Measurements from ENCODE around the gene TNNI2.

The TNNI2 gene

GRCh38 chr11:1830004-1830321 lies 8.8 kb upstream of the TNNI2 start:
- TF ChIP-seq TAF1 (IDR thresholded peaks at IDR 0.05; ENCODE audit: borderline replicate concordance, low read depth, low read length) (no peak), POLR2AphosphoS5 (IDR thresholded peaks at IDR 0.05; ENCODE audit: low read depth, low read length) (no peak), POLR2A (IDR thresholded peaks at IDR 0.05; ENCODE audit: low read depth, low read length) (no peak)
- FAIRE-seq (no peak), DNase-seq (ENCODE audit: insufficient read length) (peak; percentile 22)

- no peak for TF ChIP-seq POLR2AphosphoS5 (IDR thresholded peaks at IDR 0.05; ENCODE audit: low read depth, low read length)
- no peak for TF ChIP-seq POLR2A (IDR thresholded peaks at IDR 0.05; ENCODE audit: low read depth, low read length)
- TF ChIP-seq TAF1 (IDR thresholded peaks at IDR 0.05; ENCODE audit: borderline replicate concordance, low read depth, low read length), result no peak
- peak; percentile 38 for DNase-seq (ENCODE audit: insufficient read length)
- peak; percentile 64 for FAIRE-seq
Observed at GRCh38 chr11:1830322-1831223, 8.2 kb upstream of the TNNI2 start.

GRCh38 chr11:1831338-1832210 lies 7.2 kb upstream of the TNNI2 start:
- FAIRE-seq (no peak), DNase-seq (ENCODE audit: insufficient read length) (peak; percentile 22)
- TF ChIP-seq POLR2AphosphoS5 (IDR thresholded peaks at IDR 0.05; ENCODE audit: low read depth, low read length), result no peak
- no peak for TF ChIP-seq POLR2A (IDR thresholded peaks at IDR 0.05; ENCODE audit: low read depth, low read length)
- no peak for TF ChIP-seq TAF1 (IDR thresholded peaks at IDR 0.05; ENCODE audit: borderline replicate concordance, low read depth, low read length)

GRCh38 chr11:1832211-1832919 lies 6.4 kb upstream of the TNNI2 start:
- TF ChIP-seq POLR2AphosphoS5 (IDR thresholded peaks at IDR 0.05; ENCODE audit: low read depth, low read length), result no peak
- TF ChIP-seq TAF1 (IDR thresholded peaks at IDR 0.05; ENCODE audit: borderline replicate concordance, low read depth, low read length), result no peak
- TF ChIP-seq POLR2A (IDR thresholded peaks at IDR 0.05; ENCODE audit: low read depth, low read length), result no peak
- peak; percentile 84 for FAIRE-seq
- peak; percentile 91 for DNase-seq (ENCODE audit: insufficient read length)

GRCh38 chr11:1832920-1833295 lies 5.9 kb upstream of the TNNI2 start:
- TF ChIP-seq TAF1 (IDR thresholded peaks at IDR 0.05; ENCODE audit: borderline replicate concordance, low read depth, low read length) (no peak), POLR2A (IDR thresholded peaks at IDR 0.05; ENCODE audit: low read depth, low read length) (no peak), POLR2AphosphoS5 (IDR thresholded peaks at IDR 0.05; ENCODE audit: low read depth, low read length) (no peak)
- DNase-seq (ENCODE audit: insufficient read length) (no peak), FAIRE-seq (no peak)

- FAIRE-seq (no peak), DNase-seq (ENCODE audit: insufficient read length) (no peak)
- no peak for TF ChIP-seq POLR2AphosphoS5 (IDR thresholded peaks at IDR 0.05; ENCODE audit: low read depth, low read length)
- no peak for TF ChIP-seq TAF1 (IDR thresholded peaks at IDR 0.05; ENCODE audit: borderline replicate concordance, low read depth, low read length)
- TF ChIP-seq POLR2A (IDR thresholded peaks at IDR 0.05; ENCODE audit: low read depth, low read length), result no peak
Observed at GRCh38 chr11:1834062-1834610, 4.6 kb upstream of the TNNI2 start.

- FAIRE-seq, result no peak
- DNase-seq (ENCODE audit: insufficient read length), result no peak
- no peak for TF ChIP-seq POLR2A (IDR thresholded peaks at IDR 0.05; ENCODE audit: low read depth, low read length)
- no peak for TF ChIP-seq POLR2AphosphoS5 (IDR thresholded peaks at IDR 0.05; ENCODE audit: low read depth, low read length)
- TF ChIP-seq TAF1 (IDR thresholded peaks at IDR 0.05; ENCODE audit: borderline replicate concordance, low read depth, low read length), result no peak
Observed at GRCh38 chr11:1834779-1835670, 3.8 kb upstream of the TNNI2 start, which contains the start of gene SYT8. SYT8 (plus strand) TSS chr11:1834990; CDS start chr11:1835106, 116 bp downstream.

GRCh38 chr11:1835671-1836010 lies 3.1 kb upstream of the TNNI2 start:
- DNase-seq (ENCODE audit: insufficient read length), result no peak
- TF ChIP-seq POLR2AphosphoS5 (IDR thresholded peaks at IDR 0.05; ENCODE audit: low read depth, low read length) (no peak), TAF1 (IDR thresholded peaks at IDR 0.05; ENCODE audit: borderline replicate concordance, low read depth, low read length) (no peak), POLR2A (IDR thresholded peaks at IDR 0.05; ENCODE audit: low read depth, low read length) (no peak)
- FAIRE-seq, result no peak

GRCh38 chr11:1836011-1836945 lies 2.5 kb upstream of the TNNI2 start:
- DNase-seq (ENCODE audit: insufficient read length) (no peak), FAIRE-seq (no peak)
- no peak for TF ChIP-seq POLR2A (IDR thresholded peaks at IDR 0.05; ENCODE audit: low read depth, low read length)
- no peak for TF ChIP-seq TAF1 (IDR thresholded peaks at IDR 0.05; ENCODE audit: borderline replicate concordance, low read depth, low read length)
- no peak for TF ChIP-seq POLR2AphosphoS5 (IDR thresholded peaks at IDR 0.05; ENCODE audit: low read depth, low read length)
